NT2/D1 (cell line): ENCODE data around the gene TTC39B.

Experiments used
- DNase-seq: peaks from one replicate; pipeline ENCODE4 v3.0.0-alpha.2; 2011; ENCODE audit warnings: low read depth, low spot score
- H3K27me3 ChIP-seq: 2 replicates; pipeline ENCODE4 v1.6.0; 2011; ENCODE audit warnings: mild to moderate bottlenecking; ENCODE audit not compliant: insufficient read length, insufficient read depth
- H3K36me3 ChIP-seq: 2 replicates; pipeline ENCODE4 v1.6.1; 2011; ENCODE audit warnings: mild to moderate bottlenecking, low read length, mixed read lengths; ENCODE audit not compliant: insufficient read depth, insufficient read length
- H3K4me1 ChIP-seq: 2 replicates; pipeline ENCODE4 v1.5.1; 2011; ENCODE audit not compliant: insufficient read depth, insufficient read length
- H3K4me3 ChIP-seq: 2 replicates; pipeline ENCODE4 v1.5.1; 2011; ENCODE audit warnings: low read depth; ENCODE audit not compliant: insufficient read length
- H3K9ac ChIP-seq: 2 replicates; pipeline ENCODE4 v1.6.0; 2011; ENCODE audit warnings: low read depth; ENCODE audit not compliant: insufficient read length
- H3K9me3 ChIP-seq: 2 replicates; pipeline ENCODE4 v1.5.1; 2011; ENCODE audit warnings: mild to moderate bottlenecking, low read length; ENCODE audit not compliant: insufficient read depth
- SUZ12 ChIP-seq: IDR thresholded peaks from 2 replicates; pipeline ENCODE4 v1.6.1; 2011; ENCODE audit not compliant: insufficient read length, insufficient read depth; ENCODE audit errors: extremely low read depth
- YY1 ChIP-seq: IDR thresholded peaks from 2 replicates; pipeline ENCODE4 v1.6.1; 2011; ENCODE audit not compliant: insufficient read length, insufficient read depth
- ZNF274 ChIP-seq: IDR thresholded peaks from 2 replicates; pipeline ENCODE4 v1.6.1; 2011; ENCODE audit warnings: mild to moderate bottlenecking, low read depth, low read length

The TTC39B gene

GRCh38 chr9:15163931-15164330 is 143.1 kb downstream of the TTC39B start:
- no peaks in the 10 kb centered on the region for H3K27me3 ChIP-seq
- TF ChIP-seq YY1, result no peak
- no peak for TF ChIP-seq SUZ12
- TF ChIP-seq ZNF274, result no peak
- no peaks in the 10 kb centered on the region for H3K4me1 ChIP-seq
- DNase-seq, result no peak
- H3K4me3 ChIP-seq, result no peak overlapping the region
- no peaks in the 10 kb centered on the region for H3K36me3 ChIP-seq
- H3K9ac ChIP-seq, result no peak overlapping the region
- peaks cover 4% of the 10 kb centered on the region; the same call in 1 of the 2 replicates for H3K9me3 ChIP-seq

- no peak overlapping the region for H3K4me3 ChIP-seq
Observed at GRCh38 chr9:15161753-15162152, 145.3 kb downstream of the TTC39B start.

GRCh38 chr9:15160673-15161072 is 146.3 kb downstream of the TTC39B start:
- no peaks in the 10 kb centered on the region for H3K27me3 ChIP-seq
- no peaks in the 10 kb centered on the region for H3K36me3 ChIP-seq
- no peaks in the 10 kb centered on the region for H3K4me1 ChIP-seq
- TF ChIP-seq ZNF274, result no peak
- no peak for TF ChIP-seq YY1
- TF ChIP-seq SUZ12, result no peak
- H3K9me3 ChIP-seq, result peaks cover 4% of the 10 kb centered on the region; the same call in 1 of the 2 replicates
- no peak overlapping the region for H3K4me3 ChIP-seq
- DNase-seq, result no peak
- no peak overlapping the region for H3K9ac ChIP-seq

More at GRCh38 chr9:15161753-15162152, 145.3 kb downstream of the TTC39B start:
- Histone ChIP-seq H3K4me1 (no peaks in the 10 kb centered on the region), H3K27me3 (no peaks in the 10 kb centered on the region), H3K9ac (no peak overlapping the region), H3K9me3 (peaks cover 4% of the 10 kb centered on the region; the same call in 1 of the 2 replicates), H3K36me3 (no peaks in the 10 kb centered on the region)
- no peak for TF ChIP-seq SUZ12
- TF ChIP-seq YY1, result no peak
- no peak for TF ChIP-seq ZNF274
- no peak for DNase-seq

- no peak for TF ChIP-seq SUZ12
- TF ChIP-seq ZNF274, result no peak
- TF ChIP-seq YY1, result no peak
- Histone ChIP-seq H3K4me3 (no peak overlapping the region), H3K36me3 (no peaks in the 10 kb centered on the region), H3K27me3 (no peaks in the 10 kb centered on the region), H3K9me3 (peaks cover 4% of the 10 kb centered on the region; the same call in 1 of the 2 replicates), H3K9ac (no peak overlapping the region), H3K4me1 (no peaks in the 10 kb centered on the region)
- no peak for DNase-seq
Observed at GRCh38 chr9:15158064-15158463, 149.0 kb downstream of the TTC39B start.

DNA sequence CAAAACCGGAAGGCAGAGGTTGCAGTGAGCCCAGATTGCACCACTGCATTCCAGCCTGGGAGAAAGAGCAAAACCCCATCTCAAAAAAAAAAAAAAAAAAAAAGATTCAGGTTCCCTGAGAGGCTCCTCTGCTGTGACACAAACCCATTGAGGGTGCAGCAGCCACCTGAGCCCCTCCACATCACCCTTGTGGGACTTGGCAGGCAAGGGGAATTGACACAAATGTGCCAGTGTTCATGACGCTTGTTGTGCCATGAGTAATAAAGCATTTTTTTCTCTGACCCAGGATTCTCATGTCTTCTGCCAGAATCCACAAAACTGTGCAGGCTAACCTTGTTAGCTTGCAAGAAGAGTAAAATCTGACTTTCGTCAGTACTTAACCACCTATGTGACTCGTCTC is 149.6 kb downstream of the TTC39B start:
- peaks cover 4% of the 10 kb centered on the region; the same call in 1 of the 2 replicates for H3K9me3 ChIP-seq
- no peaks in the 10 kb centered on the region for H3K4me1 ChIP-seq
- DNase-seq, result no peak
- no peaks in the 10 kb centered on the region for H3K36me3 ChIP-seq
- H3K4me3 ChIP-seq, result no peak overlapping the region
- TF ChIP-seq YY1, result no peak
- no peak for TF ChIP-seq ZNF274
- no peak for TF ChIP-seq SUZ12
- H3K27me3 ChIP-seq, result no peaks in the 10 kb centered on the region
- no peak overlapping the region for H3K9ac ChIP-seq

- H3K36me3 ChIP-seq, result no peaks in the 10 kb centered on the region
- no peak for DNase-seq
- no peak overlapping the region for H3K4me3 ChIP-seq
Observed at GRCh38 chr9:15156241-15156640, 150.8 kb downstream of the TTC39B start.

GRCh38 chr9:15155826-15156225 is 151.2 kb downstream of the TTC39B start:
- H3K4me3 ChIP-seq, result no peak overlapping the region
- no peak overlapping the region for H3K9ac ChIP-seq
- H3K27me3 ChIP-seq, result no peaks in the 10 kb centered on the region
- TF ChIP-seq ZNF274 (no peak), SUZ12 (no peak), YY1 (no peak)
- DNase-seq, result no peak
- no peaks in the 10 kb centered on the region for H3K4me1 ChIP-seq
- peaks cover 4% of the 10 kb centered on the region; the same call in 1 of the 2 replicates for H3K9me3 ChIP-seq
- no peaks in the 10 kb centered on the region for H3K36me3 ChIP-seq

More at GRCh38 chr9:15156241-15156640, 150.8 kb downstream of the TTC39B start:
- Histone ChIP-seq H3K4me1 (no peaks in the 10 kb centered on the region), H3K9ac (no peak overlapping the region), H3K27me3 (no peaks in the 10 kb centered on the region), H3K9me3 (peaks cover 4% of the 10 kb centered on the region; the same call in 1 of the 2 replicates)
- TF ChIP-seq ZNF274, result no peak
- no peak for TF ChIP-seq SUZ12
- no peak for TF ChIP-seq YY1
